Uterus (tissue), 4 donors: Measurements from ENCODE around the gene ARL14. TPM values are rescaled to one million over a fixed set of nuclear protein-coding genes. Genes with fewer than 3 reads are reported as not detected.

ENCODE experiments used
- DNase-seq, 2 donors: peaks; one replicate each; pipeline ENCODE4 v3.0.0-alpha.2; 2019 to 2020
- H3K27ac ChIP-seq, 2 donors: fragments of 200-600 bp; sonication (generic); 1 replicate in 1 of 2; 2 replicates in 1 of 2; pipeline ENCODE4 v1.5.1; 2016 to 2018
- H3K27me3 ChIP-seq, 2 donors: fragments of 200-600 bp; sonication (generic); one replicate each; pipeline ENCODE4 v1.5.1; 2018 to 2019; ENCODE audit warnings: control low read depth in 1 of 2
- H3K36me3 ChIP-seq, 2 donors: fragments of 200-600 bp; sonication (generic); one replicate each; pipeline ENCODE4 v1.5.1; 2019; ENCODE audit warnings: control low read depth in 1 of 2
- H3K4me1 ChIP-seq, 2 donors: fragments of 200-600 bp; sonication (generic); one replicate each; pipeline ENCODE4 v1.5.1; 2018 to 2019; ENCODE audit warnings: control low read depth in 1 of 2
- H3K4me3 ChIP-seq, 2 donors: fragments of 200-600 bp; sonication (generic); 1 replicate in 1 of 2; 2 replicates in 1 of 2; pipeline ENCODE4 v1.5.1; 2018 to 2019; ENCODE audit warnings: mild to moderate bottlenecking in 1 of 2
- H3K9me3 ChIP-seq, 2 donors: fragments of 200-600 bp; sonication (generic); one replicate each; pipeline ENCODE4 v1.5.1; 2019; ENCODE audit warnings: control low read depth in 1 of 2
- POLR2A ChIP-seq, 2 donors: fragments of 450-650 bp; IDR thresholded peaks; one replicate each; pipeline ENCODE4 v1.6.1; 2016; ENCODE audit warnings: antibody characterized with exemption in 2 of 2, mild to moderate bottlenecking in 1 of 2, moderate library complexity in 1 of 2
- intact Hi-C: fragments of 100-400 bp; cut with DNase I; formaldehyde crosslinking; loops from one replicate; pipeline ENCODE4 v1.15.1; 2023; ENCODE audit warnings: low total_unique reads
- total RNA-seq, 4 donors: library from RNA; depleted of rRNA in 3 of 4; stranded (reverse); fragments of >200 nt in 3 of 4; gene quantifications; one replicate each; pipeline versions ENCODE4 v1.1.0 to v1.2.4, GENCODE V29; 2014 to 2023
- TF ChIP-seq, protein P1 (sequence below), 4 experiments: fragments of 200-600 bp in 2 of 4; fragments of 450-650 bp in 2 of 4; sonication (generic) in 2 of 4; IDR thresholded peaks; one replicate each; pipeline ENCODE4 v1.5.1; 2016 to 2019; ENCODE audit warnings: antibody characterized with exemption in 4 of 4, mild to moderate bottlenecking in 2 of 4, moderate library complexity in 1 of 4
- donor health status: DM: yes; HTN: yes; CAD: no.

ARL14 gene
- total RNA-seq, 4 donors from 2014 or later = not detected

DNA sequence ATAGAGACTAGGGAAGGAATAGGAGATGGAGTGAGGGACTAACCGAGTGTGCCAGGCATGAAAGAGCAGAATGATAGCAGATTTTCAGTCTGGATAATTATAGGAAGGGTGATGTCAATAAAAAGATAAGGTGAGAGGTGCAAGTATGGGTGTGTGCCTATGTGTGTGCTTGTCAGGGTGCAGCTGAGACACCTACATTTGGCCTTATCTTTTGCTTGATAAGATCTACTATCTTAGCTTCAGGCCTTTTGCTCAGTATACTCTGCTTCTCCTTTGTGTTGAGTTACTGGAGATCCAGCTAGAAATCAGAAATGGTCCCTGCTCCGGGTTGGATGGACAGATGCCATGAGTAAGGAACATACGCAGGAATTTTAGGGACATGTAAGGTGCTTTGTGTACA, 17.4 kb downstream of the ARL14 start:
- no peaks in the 10 kb centered on the region for H3K36me3 ChIP-seq

DNA sequence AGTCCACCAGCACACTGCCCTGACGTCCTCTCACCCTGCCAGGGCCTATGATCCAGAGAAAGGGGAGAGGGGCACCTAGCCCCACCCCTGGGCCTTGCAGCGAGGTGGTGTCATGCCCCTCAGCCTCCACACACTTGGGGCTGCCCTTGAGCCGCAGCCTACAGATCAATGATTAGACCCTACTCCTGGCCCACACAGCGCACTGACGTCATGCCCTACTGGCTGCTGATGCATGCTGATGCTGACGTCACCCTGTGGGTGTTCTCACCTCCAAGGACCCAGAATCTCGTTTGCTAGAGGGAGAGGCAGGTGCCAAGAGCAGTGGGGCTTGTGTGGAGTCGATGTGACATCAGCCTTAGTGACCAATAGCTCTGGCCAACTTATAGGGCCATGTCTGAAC, 18.0 kb downstream of the ARL14 start:
- H3K4me3 ChIP-seq = no peak overlapping the region
- TF ChIP-seq POLR2A (IDR thresholded peaks at IDR 0.05) = no peak
- TF ChIP-seq, protein P1, sequence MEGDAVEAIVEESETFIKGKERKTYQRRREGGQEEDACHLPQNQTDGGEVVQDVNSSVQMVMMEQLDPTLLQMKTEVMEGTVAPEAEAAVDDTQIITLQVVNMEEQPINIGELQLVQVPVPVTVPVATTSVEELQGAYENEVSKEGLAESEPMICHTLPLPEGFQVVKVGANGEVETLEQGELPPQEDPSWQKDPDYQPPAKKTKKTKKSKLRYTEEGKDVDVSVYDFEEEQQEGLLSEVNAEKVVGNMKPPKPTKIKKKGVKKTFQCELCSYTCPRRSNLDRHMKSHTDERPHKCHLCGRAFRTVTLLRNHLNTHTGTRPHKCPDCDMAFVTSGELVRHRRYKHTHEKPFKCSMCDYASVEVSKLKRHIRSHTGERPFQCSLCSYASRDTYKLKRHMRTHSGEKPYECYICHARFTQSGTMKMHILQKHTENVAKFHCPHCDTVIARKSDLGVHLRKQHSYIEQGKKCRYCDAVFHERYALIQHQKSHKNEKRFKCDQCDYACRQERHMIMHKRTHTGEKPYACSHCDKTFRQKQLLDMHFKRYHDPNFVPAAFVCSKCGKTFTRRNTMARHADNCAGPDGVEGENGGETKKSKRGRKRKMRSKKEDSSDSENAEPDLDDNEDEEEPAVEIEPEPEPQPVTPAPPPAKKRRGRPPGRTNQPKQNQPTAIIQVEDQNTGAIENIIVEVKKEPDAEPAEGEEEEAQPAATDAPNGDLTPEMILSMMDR (IDR thresholded peaks at IDR 0.05) = no peak

More for the DNA sequence above, 17.4 kb downstream of the ARL14 start:
- Histone ChIP-seq H3K4me1 (peaks cover 0 to 2% of the 10 kb centered on the region in 2 donors), H3K27ac (no peak overlapping the region), H3K9me3 (no peaks in the 10 kb centered on the region), H3K4me3 (no peak overlapping the region), H3K27me3 (no peaks in the 10 kb centered on the region)
- TF ChIP-seq POLR2A (IDR thresholded peaks at IDR 0.05) = no peak
- TF ChIP-seq, protein P1 (IDR thresholded peaks at IDR 0.05) = no peak
- intact Hi-C loops = no loop called here
- DNase-seq = no peak

DNA sequence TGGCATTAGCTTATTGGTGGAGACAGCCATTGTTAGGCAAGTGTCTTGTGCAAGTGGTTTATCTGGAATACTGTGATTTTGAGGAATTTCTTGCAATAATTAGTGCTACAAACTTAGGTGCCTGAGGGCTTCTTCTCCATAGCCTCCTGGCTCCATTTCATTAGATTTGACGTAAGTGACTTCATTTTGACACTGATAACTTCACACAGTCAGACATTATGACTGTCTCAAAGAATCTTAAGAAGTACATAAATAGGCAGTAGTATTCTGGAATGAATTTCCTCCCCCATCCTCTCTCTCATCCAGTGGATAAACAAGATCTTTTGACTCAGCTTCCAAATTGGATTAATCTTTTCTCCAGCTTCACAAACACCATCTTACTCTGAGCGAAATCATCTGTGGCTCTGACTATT, 19.0 kb downstream of the ARL14 start:
- no peak overlapping the region for H3K27ac ChIP-seq
- intact Hi-C loops = no loop called here
- H3K4me3 ChIP-seq = no peak overlapping the region
- TF ChIP-seq POLR2A (IDR thresholded peaks at IDR 0.05) = no peak
- TF ChIP-seq, protein P1 (IDR thresholded peaks at IDR 0.05) = no peak
- no peak for DNase-seq
- no peaks in the 10 kb centered on the region for H3K36me3 ChIP-seq
- no peaks in the 10 kb centered on the region for H3K27me3 ChIP-seq
- peaks cover 0 to 2% of the 10 kb centered on the region in 2 donors for H3K4me1 ChIP-seq
- no peaks in the 10 kb centered on the region for H3K9me3 ChIP-seq

More for the DNA sequence above, 18.0 kb downstream of the ARL14 start:
- intact Hi-C loops = no loop called here
- H3K36me3 ChIP-seq = no peaks in the 10 kb centered on the region
- no peaks in the 10 kb centered on the region for H3K27me3 ChIP-seq
- no peak overlapping the region for H3K27ac ChIP-seq
- DNase-seq = no peak
- H3K9me3 ChIP-seq = no peaks in the 10 kb centered on the region
- H3K4me1 ChIP-seq = peaks cover 0 to 2% of the 10 kb centered on the region in 2 donors

DNA sequence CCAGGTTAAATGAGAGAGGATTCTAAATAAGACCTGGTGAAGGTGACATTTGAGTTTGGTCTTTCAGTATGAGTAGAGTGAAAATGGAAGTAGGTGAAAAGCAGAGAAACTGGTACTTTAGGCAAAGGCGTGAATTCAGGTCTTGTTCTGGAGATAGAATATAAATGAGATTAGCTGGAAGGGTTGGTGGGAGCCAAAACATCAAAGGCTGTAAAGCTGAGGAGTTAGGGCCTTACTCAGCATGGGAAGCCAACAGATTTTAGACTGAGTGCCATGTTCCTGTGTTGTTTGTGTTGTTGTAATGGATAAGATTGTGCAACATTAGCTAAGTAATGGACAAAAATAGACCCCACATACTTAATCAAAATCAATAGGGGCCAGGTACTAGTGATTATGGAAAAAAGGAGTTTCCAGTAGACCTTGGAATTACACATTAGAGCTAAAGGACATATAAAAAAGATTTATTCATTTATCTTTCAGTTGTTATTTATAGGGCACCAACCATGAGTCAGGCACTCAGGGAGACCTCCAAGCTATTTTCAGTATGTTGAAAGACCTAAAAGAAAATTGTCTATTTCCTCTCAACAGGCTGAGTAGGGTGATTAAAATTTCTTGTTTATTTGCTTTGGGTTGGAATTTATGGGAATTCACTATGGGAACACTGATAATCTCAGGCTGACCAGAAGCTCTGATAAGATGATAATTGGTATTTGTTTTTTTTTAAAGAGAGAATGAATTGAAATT, 20.8 kb downstream of the ARL14 start:
- no peak for DNase-seq
- H3K4me1 ChIP-seq = peaks cover 0 to 2% of the 10 kb centered on the region in 2 donors
- no peaks in the 10 kb centered on the region for H3K27me3 ChIP-seq
- H3K36me3 ChIP-seq = no peaks in the 10 kb centered on the region
- intact Hi-C loops = no loop called here
- H3K4me3 ChIP-seq = no peak overlapping the region
- H3K9me3 ChIP-seq = no peaks in the 10 kb centered on the region
- TF ChIP-seq POLR2A (IDR thresholded peaks at IDR 0.05) = no peak
- TF ChIP-seq, protein P1 (IDR thresholded peaks at IDR 0.05) = no peak
- no peak overlapping the region for H3K27ac ChIP-seq

DNA sequence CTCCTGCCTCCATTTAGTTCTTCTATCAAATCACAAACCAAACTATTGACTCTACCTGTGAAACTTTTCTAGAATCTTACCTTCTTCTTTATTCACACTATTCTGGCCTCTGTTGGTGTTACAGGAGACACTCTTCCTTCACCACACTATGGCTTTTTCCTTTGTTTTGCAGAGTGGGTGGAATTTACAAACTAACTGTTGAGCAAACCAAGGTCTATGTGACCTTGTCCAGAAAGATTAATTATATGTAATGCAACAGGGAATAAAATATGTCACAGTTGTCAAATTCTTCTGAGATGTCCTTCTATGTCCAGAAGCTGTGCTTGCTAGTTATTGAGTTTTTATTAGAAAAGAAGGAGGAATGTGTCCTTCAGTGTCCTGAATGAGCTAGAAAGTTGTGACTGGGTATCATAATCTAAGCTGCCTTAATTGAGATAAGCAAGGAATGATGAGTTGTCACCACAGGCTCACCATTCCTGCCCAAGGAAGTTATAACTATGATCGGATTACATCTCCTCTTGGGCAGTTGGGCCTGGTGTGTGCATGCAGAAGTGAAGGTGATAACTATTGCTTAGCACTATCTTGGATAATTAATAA, 21.7 kb downstream of the ARL14 start:
- TF ChIP-seq, protein P1 (IDR thresholded peaks at IDR 0.05) = no peak
- no peak for TF ChIP-seq POLR2A (IDR thresholded peaks at IDR 0.05)
- Histone ChIP-seq H3K36me3 (no peaks in the 10 kb centered on the region), H3K27me3 (no peaks in the 10 kb centered on the region), H3K27ac (no peak overlapping the region), H3K4me1 (peaks cover 0 to 2% of the 10 kb centered on the region in 2 donors), H3K4me3 (no peak overlapping the region), H3K9me3 (no peaks in the 10 kb centered on the region)
- DNase-seq = no peak
- intact Hi-C loops = no loop called here
